Stimulated activated naive B cell treated with anti-CD40 and anti-IgM and Interleukin-4, amounts not matched to agents 10 μg/mL and 1 μg/mL and 100 μg/mL, for 72 hours (primary cell): ENCODE results near the gene MCM3AP.
A peak's percentile ranks its signal among the peaks of the same experiment; 100 is the strongest.

Experiments
- ATAC-seq, 2 donors: fragments of 150-1000 bp; cut with Tn5 transposase; replicated peaks; 2 replicates each; pipeline ENCODE4 v1.10.0; 2021; ENCODE audit warnings: moderate library complexity in 1 of 2
- DNase-seq: peaks from one replicate; pipeline ENCODE4 v3.0.0; 2021
- H3K27ac Mint-ChIP-seq: one replicate; pipeline ENCODE4 v1.8.0; 2022; ENCODE audit warnings: mild to moderate bottlenecking, mixed read lengths
- H3K27me3 Mint-ChIP-seq, 2 donors: one replicate each; pipeline ENCODE4 v1.8.0; 2022; ENCODE audit warnings: mixed read lengths in 2 of 2
- H3K36me3 Mint-ChIP-seq, 2 donors: one replicate each; pipeline ENCODE4 v1.8.0; 2022; ENCODE audit warnings: mixed read lengths in 2 of 2, mild to moderate bottlenecking in 1 of 2
- H3K4me1 Mint-ChIP-seq, 2 donors: one replicate each; pipeline ENCODE4 v1.8.0; 2022; ENCODE audit warnings: mixed read lengths in 2 of 2, mild to moderate bottlenecking in 1 of 2
- H3K4me3 Mint-ChIP-seq, 2 donors: one replicate each; pipeline ENCODE4 v1.8.0; 2022; ENCODE audit warnings: mild to moderate bottlenecking in 2 of 2, mixed read lengths in 2 of 2, moderate library complexity in 1 of 2
- H3K9me3 Mint-ChIP-seq, 2 donors: one replicate each; pipeline ENCODE4 v1.8.0; 2022; ENCODE audit warnings: mixed read lengths in 2 of 2, mild to moderate bottlenecking in 1 of 2

The MCM3AP gene

DNA sequence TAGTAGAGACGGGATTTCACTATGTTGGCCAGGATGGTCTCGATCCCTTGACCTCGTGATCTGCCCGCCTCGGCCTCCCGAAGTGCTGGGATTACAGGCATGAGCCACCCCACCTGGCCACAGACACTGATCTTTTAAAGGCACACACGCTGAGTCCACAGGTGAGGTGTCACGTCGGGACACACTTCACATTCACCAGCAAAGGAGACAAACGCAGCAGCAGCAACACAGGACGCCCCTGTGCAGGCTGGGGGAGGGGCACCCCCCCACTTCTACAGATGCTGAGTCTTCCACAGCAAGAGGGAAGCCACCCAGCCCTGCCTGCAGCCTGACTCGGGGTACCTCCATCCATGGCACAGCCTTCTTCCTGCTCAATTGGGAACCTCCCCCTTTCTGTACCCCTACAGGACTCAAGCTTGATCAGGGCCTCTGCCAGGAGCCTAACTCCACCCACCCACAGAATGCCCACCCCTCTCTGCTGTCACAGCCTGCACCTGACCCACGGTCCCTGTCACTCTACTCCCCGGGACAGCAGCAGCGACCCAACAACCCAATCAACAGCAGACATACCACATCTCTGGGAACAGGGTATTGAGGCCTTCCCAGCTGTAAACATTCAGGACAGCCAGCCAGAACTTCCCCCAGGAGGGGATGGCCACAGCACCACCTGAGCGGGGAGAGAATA lies 66.4 kb downstream of the MCM3AP start:
- Mint-ChIP-seq H3K36me3 (peaks cover 44 to 49% of the 10 kb centered on the region in 2 donors), H3K27ac (no peak overlapping the region), H3K4me3 (no peak overlapping the region), H3K4me1 (peaks cover 12 to 16% of the 10 kb centered on the region in 2 donors), H3K27me3 (no peaks in the 10 kb centered on the region), H3K9me3 (no peaks in the 10 kb centered on the region)
- no peak for DNase-seq
- ATAC-seq, result no peak

DNA sequence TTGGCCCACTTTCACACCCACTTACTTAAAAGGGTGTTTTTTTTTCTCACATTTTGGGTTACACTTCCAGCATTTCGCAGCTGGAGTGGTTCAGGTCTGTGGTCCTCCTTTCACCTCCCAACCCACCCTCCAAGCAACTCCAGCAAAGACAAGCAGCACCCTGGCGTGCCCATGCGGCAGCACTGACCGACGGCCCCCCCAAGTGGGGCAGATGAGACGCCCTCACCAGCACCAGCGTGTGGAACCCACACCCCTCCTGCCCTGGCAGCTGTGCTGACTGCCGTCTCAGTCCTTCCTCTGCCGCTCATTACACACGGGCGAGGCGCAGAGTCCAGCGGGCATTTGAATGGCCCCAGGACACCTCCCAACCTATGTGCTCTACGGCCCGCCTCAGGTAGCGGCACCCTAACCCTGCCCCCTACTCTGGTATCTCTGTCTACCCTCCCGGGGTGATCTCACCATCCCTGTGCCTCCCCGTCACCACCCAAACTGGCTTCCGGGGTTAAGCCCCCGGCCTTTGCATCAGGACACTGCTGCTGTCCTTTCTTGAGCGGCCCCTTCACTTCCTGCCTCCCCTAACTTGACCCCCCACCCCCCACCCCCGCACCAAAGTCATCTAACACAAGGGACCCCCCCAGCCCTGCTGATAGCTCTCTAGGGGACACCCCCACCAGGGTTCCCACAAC lies 67.8 kb downstream of the MCM3AP start:
- H3K27ac Mint-ChIP-seq, result no peak overlapping the region
- H3K9me3 Mint-ChIP-seq, result no peaks in the 10 kb centered on the region
- H3K4me3 Mint-ChIP-seq, result no peak overlapping the region
- H3K4me1 Mint-ChIP-seq, result peaks cover 12 to 14% of the 10 kb centered on the region in 2 donors
- H3K36me3 Mint-ChIP-seq, result peaks cover 47 to 55% of the 10 kb centered on the region in 2 donors
- no peak for ATAC-seq
- no peaks in the 10 kb centered on the region for H3K27me3 Mint-ChIP-seq
- no peak for DNase-seq

DNA sequence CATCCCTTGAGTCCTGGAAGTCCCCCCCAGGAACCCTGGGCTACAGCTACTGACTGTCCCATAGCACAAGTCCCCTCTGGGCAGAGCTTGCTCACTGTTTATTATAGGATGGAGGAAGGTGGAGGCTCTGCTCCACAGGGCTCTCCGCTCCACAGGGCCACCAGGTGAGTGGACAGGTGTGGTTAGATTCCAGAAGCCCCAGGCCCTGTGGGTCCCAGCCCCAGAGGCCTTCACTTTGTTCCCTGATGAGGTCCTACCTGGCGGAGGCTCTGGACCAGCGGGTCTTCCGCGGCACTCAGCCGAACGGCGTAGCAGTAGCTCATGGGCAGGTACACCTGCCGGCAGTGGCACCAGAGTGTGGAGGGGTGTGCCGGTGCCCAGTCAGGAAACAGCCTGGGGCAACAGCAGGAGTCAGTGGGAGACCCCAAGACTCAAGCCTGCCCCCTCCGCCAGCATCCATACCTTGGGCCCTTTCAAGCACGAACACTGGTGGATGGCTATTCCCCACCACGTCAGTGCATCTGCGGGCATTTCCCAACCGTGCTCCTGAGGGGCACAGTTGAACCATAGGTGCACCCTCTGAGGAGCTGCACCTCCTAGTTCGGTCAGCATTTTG lies 69.2 kb downstream of the MCM3AP start:
- no peak for DNase-seq
- Mint-ChIP-seq H3K4me1 (peaks cover 8 to 14% of the 10 kb centered on the region in 2 donors), H3K4me3 (no peak overlapping the region), H3K27ac (no peak overlapping the region), H3K9me3 (no peaks in the 10 kb centered on the region), H3K36me3 (peaks cover 42 to 52% of the 10 kb centered on the region in 2 donors), H3K27me3 (no peaks in the 10 kb centered on the region)
- ATAC-seq, result no peak

DNA sequence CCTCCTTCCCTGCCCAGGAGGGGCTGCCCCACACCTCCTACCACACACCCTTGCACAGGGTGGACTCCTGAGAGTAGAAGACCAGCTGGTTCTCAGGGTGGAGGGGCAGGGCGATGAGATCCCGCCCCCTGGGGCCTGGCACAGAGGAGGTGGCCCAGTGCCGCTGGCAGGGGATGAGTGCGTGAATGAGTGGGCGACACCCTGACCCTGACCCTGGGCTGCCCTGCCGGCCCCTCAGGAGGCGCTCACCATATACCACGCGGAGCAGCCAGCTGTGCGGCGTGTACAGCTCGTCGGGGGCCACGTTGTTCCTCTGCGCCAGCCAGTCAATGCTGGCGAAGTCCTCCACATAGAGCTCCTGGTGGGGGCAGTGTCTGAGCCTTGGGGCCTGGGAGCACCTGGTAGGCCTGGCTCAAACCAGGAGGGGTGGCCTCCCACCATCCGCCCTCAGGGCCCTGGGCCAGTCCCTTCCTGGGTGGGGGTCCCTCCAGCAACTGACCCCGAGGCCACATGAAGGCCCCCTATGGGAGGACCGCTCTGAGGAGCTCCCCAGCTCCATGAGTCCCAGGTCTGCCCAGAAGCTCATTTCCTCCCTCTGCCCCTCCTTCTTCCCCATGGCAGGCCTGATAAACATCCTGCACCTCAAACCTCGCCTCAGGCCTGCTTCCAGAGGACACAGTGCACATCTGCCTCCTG lies 69.8 kb downstream of the MCM3AP start:
- peak in 1 of 2 donors; percentile 34 for ATAC-seq
- DNase-seq, result no peak
- Mint-ChIP-seq H3K27me3 (no peaks in the 10 kb centered on the region), H3K27ac (no peak overlapping the region), H3K9me3 (no peaks in the 10 kb centered on the region), H3K4me1 (peaks cover 8 to 14% of the 10 kb centered on the region in 2 donors), H3K4me3 (no peak overlapping the region), H3K36me3 (peaks cover 40 to 50% of the 10 kb centered on the region in 2 donors)

DNA sequence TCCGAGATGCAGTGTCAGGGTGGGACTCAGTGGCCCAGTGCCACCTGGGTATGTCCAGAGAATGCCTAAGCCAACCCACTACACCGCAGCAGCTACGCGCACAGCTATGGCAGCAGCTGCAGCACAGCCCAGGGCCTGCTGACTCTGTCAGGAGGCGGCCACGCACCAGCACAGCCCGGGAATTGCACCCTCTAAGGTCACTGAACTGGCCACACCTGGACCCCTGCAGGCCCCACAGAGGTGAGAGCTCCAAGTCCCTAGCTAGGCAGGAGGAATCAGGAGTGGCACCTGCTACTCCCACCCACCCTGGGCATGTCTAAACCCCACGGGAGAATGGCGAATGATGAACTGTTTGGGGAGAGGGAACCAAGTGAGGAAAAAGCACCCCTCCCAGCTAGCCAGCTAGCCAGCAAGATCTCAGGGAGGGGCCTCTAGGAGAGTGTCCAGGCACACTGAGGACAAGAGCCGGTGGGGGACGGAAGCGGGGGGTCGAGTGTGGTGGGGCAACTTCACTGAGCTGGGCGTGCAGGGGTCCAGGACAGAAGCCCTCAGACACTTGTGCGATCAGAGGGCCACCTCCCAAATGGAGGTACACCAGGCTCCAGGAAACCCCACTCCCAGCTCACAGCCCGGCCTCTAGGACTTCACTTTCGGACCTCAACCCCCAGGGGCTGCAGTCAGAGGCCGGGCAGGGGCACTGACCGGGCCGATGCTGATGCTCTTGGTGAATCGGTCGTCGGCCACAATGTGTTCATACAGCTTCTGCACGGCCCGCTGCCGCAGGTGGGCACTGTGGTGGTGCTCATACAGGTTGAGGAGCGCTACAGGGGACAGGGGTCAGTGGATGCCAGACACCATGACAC lies 70.7 kb downstream of the MCM3AP start:
- ATAC-seq, result no peak
- Mint-ChIP-seq H3K4me3 (no peak overlapping the region), H3K4me1 (peaks cover 8 to 14% of the 10 kb centered on the region in 2 donors), H3K27ac (no peak overlapping the region), H3K36me3 (peaks cover 34 to 47% of the 10 kb centered on the region in 2 donors), H3K27me3 (no peaks in the 10 kb centered on the region), H3K9me3 (no peaks in the 10 kb centered on the region)
- no peak for DNase-seq

DNA sequence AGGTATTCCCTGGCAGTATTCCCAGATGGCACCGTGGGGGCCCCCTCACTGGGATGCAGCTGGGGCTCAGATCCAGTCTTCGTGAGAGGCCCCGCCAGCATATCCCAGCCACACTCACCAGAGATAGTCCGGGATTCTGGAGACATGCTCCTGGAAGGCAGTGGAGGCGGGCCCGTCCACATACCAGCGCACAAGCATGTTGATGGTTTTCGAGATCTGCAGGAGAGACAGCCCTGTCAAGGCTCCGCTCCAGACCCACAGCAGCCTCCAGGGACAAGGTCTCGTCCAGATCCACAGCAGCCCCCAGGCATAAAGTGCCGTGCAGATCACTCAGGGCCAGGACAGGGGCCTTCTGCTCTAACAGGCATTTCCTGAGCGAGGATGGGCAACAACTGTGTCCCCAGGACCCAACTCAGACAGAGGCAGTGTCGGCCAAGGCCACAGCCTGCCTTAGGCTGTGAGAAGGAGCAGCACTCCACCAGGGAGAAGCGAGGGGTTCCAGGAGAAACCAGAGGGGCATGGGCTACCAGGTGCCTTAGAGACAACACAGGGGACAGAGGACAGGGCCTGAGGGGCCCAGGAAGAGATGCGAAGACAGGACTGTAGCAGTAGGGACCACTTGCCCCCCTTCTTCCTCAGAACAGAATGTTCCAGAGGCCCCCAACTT lies 71.7 kb downstream of the MCM3AP start:
- Mint-ChIP-seq H3K4me3 (no peak overlapping the region), H3K9me3 (no peaks in the 10 kb centered on the region), H3K27ac (no peak overlapping the region), H3K27me3 (no peaks in the 10 kb centered on the region), H3K4me1 (peaks cover 4 to 14% of the 10 kb centered on the region in 2 donors), H3K36me3 (peaks cover 34 to 44% of the 10 kb centered on the region in 2 donors)
- ATAC-seq, result no peak
- no peak for DNase-seq

DNA sequence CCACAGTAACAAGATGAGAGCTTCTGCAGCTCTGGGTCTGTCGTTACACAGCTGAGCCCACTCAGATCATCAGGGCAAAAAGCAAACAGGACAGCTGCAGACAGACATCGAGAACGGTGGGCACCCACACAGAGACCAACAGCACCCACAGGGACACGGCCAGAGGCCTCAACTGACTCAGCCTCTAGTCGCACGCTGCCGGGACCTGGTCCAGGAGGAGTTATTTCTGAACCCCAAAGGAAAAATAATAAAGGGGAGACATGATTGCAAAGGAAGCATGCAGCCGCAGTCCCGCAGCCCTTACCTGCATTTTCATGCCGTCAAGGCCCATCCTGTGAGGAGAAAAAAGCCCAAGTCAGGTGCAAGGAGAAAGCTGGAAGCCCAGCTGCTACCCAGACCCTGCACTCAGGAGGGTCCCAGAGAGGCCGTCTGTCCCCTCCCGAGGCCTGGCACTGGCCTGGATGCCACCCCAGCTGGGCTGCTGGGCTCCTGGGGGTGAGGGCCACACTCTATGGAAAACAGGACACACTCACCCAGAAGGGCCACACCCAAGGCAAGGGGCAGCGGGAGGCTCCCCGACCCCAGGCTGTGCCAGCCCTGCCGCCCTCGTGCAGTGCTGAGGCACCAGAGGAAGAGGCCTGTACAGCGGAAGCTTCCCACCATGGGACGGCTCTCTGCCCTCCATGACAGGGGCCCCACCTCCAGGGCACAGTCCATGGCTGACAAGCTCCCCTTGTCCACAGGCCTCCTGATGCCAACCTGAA lies 72.5 kb downstream of the MCM3AP start:
- no peak overlapping the region for H3K4me3 Mint-ChIP-seq
- H3K27ac Mint-ChIP-seq, result no peak overlapping the region

DNA sequence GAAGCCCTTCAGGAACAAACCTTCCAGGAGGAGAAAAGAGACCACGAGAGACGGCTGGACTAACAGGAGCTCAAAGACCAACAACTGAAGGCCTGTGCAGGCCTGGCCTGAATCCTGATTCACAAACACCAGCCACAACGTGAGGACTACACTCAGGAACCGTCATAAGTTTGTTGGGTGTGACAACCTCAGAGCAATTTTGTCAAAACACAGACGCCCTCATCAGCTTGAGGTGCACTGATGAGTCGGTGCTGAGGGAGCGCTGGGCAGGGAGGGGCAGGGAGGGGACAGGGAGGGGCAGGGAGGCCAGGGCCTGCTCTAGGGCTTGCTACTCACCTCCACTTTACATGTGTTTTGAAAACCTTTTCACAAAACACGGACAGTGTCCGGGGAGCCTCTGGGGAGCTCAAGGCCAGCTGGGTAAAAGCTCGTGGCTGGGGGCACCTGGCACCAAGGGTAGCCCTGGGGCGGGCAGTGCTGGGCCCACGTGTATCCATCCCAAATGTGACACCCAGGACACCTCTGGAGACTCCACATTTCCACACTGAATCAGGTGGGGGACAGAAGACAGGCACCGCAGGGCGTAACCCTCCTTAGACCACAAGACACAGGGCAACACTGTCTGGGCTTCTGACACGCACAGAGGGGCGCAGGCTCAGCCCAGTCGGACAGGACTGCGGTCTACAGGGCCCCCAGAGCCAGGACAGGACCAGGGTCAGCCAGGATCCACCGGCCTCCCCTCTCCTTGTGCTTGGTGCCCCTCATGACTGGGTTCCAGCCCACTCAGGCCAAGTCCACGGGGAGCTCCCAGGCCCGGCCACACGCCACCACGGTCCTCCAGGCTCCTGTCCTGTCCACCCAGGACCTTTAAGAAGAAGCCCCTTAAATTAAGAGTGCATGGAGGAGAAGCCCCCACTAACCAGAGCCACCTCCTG lies 73.4 kb downstream of the MCM3AP start:
- no peaks in the 10 kb centered on the region for H3K9me3 Mint-ChIP-seq
- no peak for ATAC-seq
- no peak for DNase-seq
- no peak overlapping the region for H3K27ac Mint-ChIP-seq
- H3K27me3 Mint-ChIP-seq, result no peaks in the 10 kb centered on the region
- H3K4me3 Mint-ChIP-seq, result no peak overlapping the region
- H3K4me1 Mint-ChIP-seq, result peaks cover 4 to 5% of the 10 kb centered on the region in 2 donors
- H3K36me3 Mint-ChIP-seq, result peaks cover 35 to 58% of the 10 kb centered on the region in 2 donors

More for the DNA sequence above, 72.5 kb downstream of the MCM3AP start:
- no peaks in the 10 kb centered on the region for H3K27me3 Mint-ChIP-seq
- peaks cover 35 to 50% of the 10 kb centered on the region in 2 donors for H3K36me3 Mint-ChIP-seq
- ATAC-seq (no peak), DNase-seq (no peak)
- H3K9me3 Mint-ChIP-seq, result no peaks in the 10 kb centered on the region
- H3K4me1 Mint-ChIP-seq, result peaks cover 4 to 10% of the 10 kb centered on the region in 2 donors

DNA sequence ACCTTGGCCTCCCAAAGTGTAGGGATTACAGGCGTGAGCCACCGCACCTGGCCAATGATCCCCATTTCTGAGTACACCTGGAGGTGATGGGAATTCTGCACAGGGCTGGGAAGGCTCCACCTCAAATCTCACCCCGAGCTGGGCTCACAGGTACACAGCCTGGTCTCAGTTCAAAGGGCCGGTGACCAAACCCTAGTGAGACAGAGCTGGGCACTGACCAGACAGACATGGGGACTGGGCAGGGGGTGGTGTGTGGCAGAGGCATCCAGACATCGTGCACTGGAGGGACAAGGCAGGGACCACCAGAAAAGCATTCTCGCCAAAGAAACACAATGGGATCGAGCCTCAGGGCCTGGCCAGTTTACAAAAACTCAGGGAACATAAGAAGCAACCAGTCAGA lies 74.0 kb downstream of the MCM3AP start:
- DNase-seq (no peak), ATAC-seq (no peak)
- Mint-ChIP-seq H3K27ac (peak overlapping the region; percentile 37), H3K4me1 (peaks cover 4 to 5% of the 10 kb centered on the region in 2 donors), H3K4me3 (no peak overlapping the region), H3K36me3 (peaks cover 35 to 58% of the 10 kb centered on the region in 2 donors), H3K27me3 (no peaks in the 10 kb centered on the region), H3K9me3 (no peaks in the 10 kb centered on the region)

DNA sequence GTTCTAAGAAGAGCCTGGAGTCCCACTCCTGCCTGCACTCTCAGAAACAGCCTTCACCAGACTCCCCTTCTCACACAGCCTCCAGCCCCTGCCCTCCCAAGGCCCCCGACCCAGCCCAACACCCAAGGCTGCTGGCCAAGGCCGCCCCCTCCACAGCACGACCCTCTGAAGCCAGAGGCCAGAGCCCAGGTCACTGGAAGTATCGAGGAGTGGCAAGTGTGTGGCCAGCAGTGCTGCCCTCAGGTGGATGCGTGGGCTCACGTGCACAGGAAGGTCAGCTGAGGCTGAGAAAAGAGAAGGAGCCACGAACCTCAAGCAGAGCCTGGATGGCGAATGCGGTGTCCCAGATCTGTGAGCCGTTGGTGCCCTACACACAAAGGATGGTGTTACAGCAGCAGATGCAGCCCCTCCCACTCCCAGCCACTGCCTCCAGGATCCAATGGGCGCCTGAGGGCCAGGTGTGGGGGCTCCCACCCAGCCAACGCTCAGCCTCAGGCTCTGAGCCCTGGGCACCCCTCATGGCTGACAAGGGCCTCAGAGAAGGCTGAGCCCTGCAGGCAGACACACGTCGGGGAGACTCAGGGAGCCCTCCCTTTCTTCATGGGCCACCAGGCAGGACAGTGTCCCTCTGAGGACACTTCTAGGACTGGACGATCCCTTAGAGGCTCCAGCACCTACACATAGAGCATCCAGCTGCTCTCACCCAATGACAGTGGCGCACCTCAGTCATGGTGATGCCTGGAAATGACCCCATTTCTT lies 74.9 kb downstream of the MCM3AP start:
- no peaks in the 10 kb centered on the region for H3K9me3 Mint-ChIP-seq
- no peak overlapping the region for H3K4me3 Mint-ChIP-seq
- DNase-seq, result no peak
- no peak for ATAC-seq
- H3K27ac Mint-ChIP-seq, result no peak overlapping the region
- H3K4me1 Mint-ChIP-seq, result peaks cover 0 to 2% of the 10 kb centered on the region in 2 donors
- no peaks in the 10 kb centered on the region for H3K27me3 Mint-ChIP-seq
- H3K36me3 Mint-ChIP-seq, result peaks cover 30 to 60% of the 10 kb centered on the region in 2 donors
